GM19397 (cell line): ENCODE measurements around the gene STARD10.
"Not testable (repeated sequence)": the region's sequence is repeated elsewhere in the genome, so short reads cannot be mapped to it uniquely, and the experiment has no call there.

ENCODE experiments used
- ATAC-seq: cut with Tn5 transposase; IDR thresholded peaks from one replicate; pipeline ENCODE4 v1.9.1; 2021; ENCODE audit warnings: mild to moderate bottlenecking, moderate library complexity; ENCODE audit not compliant: unreplicated experiment

Gene STARD10

GRCh38 chr11:72808331-72808798 is 14.5 kb upstream of the STARD10 start:
- ATAC-seq: no peak

- no peak for ATAC-seq
Measured at GRCh38 chr11:72807792-72808191, 13.9 kb upstream of the STARD10 start.

GRCh38 chr11:72807021-72807693 is 13.3 kb upstream of the STARD10 start:
- no peak for ATAC-seq

GRCh38 chr11:72806378-72806777 is 12.5 kb upstream of the STARD10 start:
- not testable (repeated sequence) for ATAC-seq

- ATAC-seq: no peak
Measured at GRCh38 chr11:72805216-72805615, 11.4 kb upstream of the STARD10 start.

- no peak for ATAC-seq
Measured at GRCh38 chr11:72802822-72803221, 9.0 kb upstream of the STARD10 start.

GRCh38 chr11:72799441-72799840 is 5.6 kb upstream of the STARD10 start:
- ATAC-seq: no peak

GRCh38 chr11:72798361-72798760 is 4.5 kb upstream of the STARD10 start:
- ATAC-seq: no peak

GRCh38 chr11:72793076-72793424 is 797 bp downstream of the STARD10 start:
- no peak for ATAC-seq

- no peak for ATAC-seq
Measured at GRCh38 chr11:72792437-72793021, 1.3 kb downstream of the STARD10 start.

- not testable (repeated sequence) for ATAC-seq
Measured at GRCh38 chr11:72791228-72791627, 2.6 kb downstream of the STARD10 start.

- no peak for ATAC-seq
Measured at GRCh38 chr11:72789493-72790131, 4.2 kb downstream of the STARD10 start.

- ATAC-seq: no peak
Measured at GRCh38 chr11:72788241-72788640, 5.6 kb downstream of the STARD10 start.

GRCh38 chr11:72787216-72788104 is 6.4 kb downstream of the STARD10 start:
- no peak for ATAC-seq

GRCh38 chr11:72786305-72787215 is 7.3 kb downstream of the STARD10 start:
- no peak for ATAC-seq

GRCh38 chr11:72784662-72785061 is 9.2 kb downstream of the STARD10 start:
- no peak for ATAC-seq

- ATAC-seq: no peak
Measured at GRCh38 chr11:72783144-72783905, 10.5 kb downstream of the STARD10 start.

- ATAC-seq: no peak
Measured at GRCh38 chr11:72782081-72782920, 11.5 kb downstream of the STARD10 start.
